MM.1S (cell line): ENCODE measurements around the gene PDRG1.

Source experiments
- CTCF ChIP-seq: fragments of 300-600 bp; sonication (generic); IDR thresholded peaks from 2 replicates; pipeline ENCODE4 v1.5.1; 2016; ENCODE audit warnings: antibody characterized with exemption, low read length, mixed read lengths
- EZH2 ChIP-seq: fragments of 300-600 bp; sonication (generic); optimal IDR thresholded peaks from 2 replicates; pipeline ENCODE3; 2017; ENCODE audit warnings: low read depth, mild to moderate bottlenecking, antibody characterized with exemption, low read length, mixed read lengths
- EZH2phosphoT487 ChIP-seq: fragments of 300-600 bp; sonication (generic); IDR thresholded peaks from 2 replicates; pipeline ENCODE4 v1.6.1; 2018; ENCODE audit warnings: antibody characterized with exemption, low read length

- TF ChIP-seq CTCF (no peak), EZH2phosphoT487 (no peak), EZH2 (no peak)
Measured at GRCh38 chr20:31923388-31924331, 28.2 kb downstream of the PDRG1 start.
